WTC11 (cell line): Measurements from ENCODE around the gene SRSF4. TPM values are rescaled to one million over a fixed set of nuclear protein-coding genes. Genes with fewer than 3 reads are reported as not detected.

Source experiments
- ATAC-seq: fragments of 200-7000 bp; cut with Tn5 transposase; 2 replicates; pipeline ENCODE4 v1.10.0; 2021; ENCODE audit warnings: mild to moderate bottlenecking, moderate library complexity
- CTCF ChIA-PET: fragments of 300-600 bp; sonication (Branson Sonifier 250); formaldehyde crosslinking; loops from one replicate; lab custom pipeline; 2021; ENCODE audit warnings: antibody characterized with exemption; lab: Charles Lee
- POLR2A ChIA-PET: fragments of 350-600 bp; sonication (Branson Sonifier 250); formaldehyde crosslinking; loops from one replicate; lab custom pipeline; 2021; ENCODE audit warnings: antibody characterized with exemption; lab: Charles Lee
- DNase-seq: peaks from one replicate; pipeline ENCODE4 v3.0.0; 2021; ENCODE audit warnings: low spot score
- H3K27ac Mint-ChIP-seq: 2 replicates; pipeline ENCODE4 v1.8.0; 2021; ENCODE audit warnings: mixed read lengths
- H3K27me3 Mint-ChIP-seq: 2 replicates; pipeline ENCODE4 v1.8.0; 2021; ENCODE audit warnings: low read depth, mild to moderate bottlenecking, moderate library complexity, mixed read lengths
- H3K36me3 Mint-ChIP-seq: 2 replicates; pipeline ENCODE4 v1.8.0; 2021; ENCODE audit warnings: mixed read lengths
- H3K4me1 Mint-ChIP-seq: 2 replicates; pipeline ENCODE4 v1.8.0; 2022; ENCODE audit warnings: mixed read lengths
- H3K4me3 Mint-ChIP-seq: 2 replicates; pipeline ENCODE4 v1.8.0; 2021; ENCODE audit warnings: mild to moderate bottlenecking, moderate library complexity, mixed read lengths
- H3K9me3 Mint-ChIP-seq: 2 replicates; pipeline ENCODE4 v1.8.0; 2021; ENCODE audit warnings: mixed read lengths
- ATF6 ChIP-seq: sonication (generic); formaldehyde crosslinking; IDR thresholded peaks from 2 replicates; pipeline ENCODE4 v1.8.1; 2023; ENCODE audit warnings: mild to moderate bottlenecking, missing genetic modification reagents
- CTCF ChIP-seq: fragments of 200-600 bp; IDR thresholded peaks from 2 replicates; pipeline ENCODE4 v1.8.0; 2022; ENCODE audit warnings: antibody characterized with exemption
- E2F4 ChIP-seq: sonication (generic); formaldehyde crosslinking; IDR thresholded peaks from 2 replicates; pipeline ENCODE4 v1.8.1; 2022; ENCODE audit warnings: low read depth, mild to moderate bottlenecking, moderate library complexity, missing genetic modification reagents, borderline replicate concordance
- ESRRA ChIP-seq: sonication (generic); formaldehyde crosslinking; IDR thresholded peaks from 2 replicates; pipeline ENCODE4 v1.8.1; 2022; ENCODE audit warnings: mild to moderate bottlenecking, missing genetic modification reagents, borderline replicate concordance
- ETV6 ChIP-seq: sonication (generic); formaldehyde crosslinking; IDR thresholded peaks from 2 replicates; pipeline ENCODE4 v1.8.1; 2022; ENCODE audit warnings: mild to moderate bottlenecking, missing genetic modification reagents
- HMGXB4 ChIP-seq: sonication (generic); formaldehyde crosslinking; IDR thresholded peaks from 2 replicates; pipeline ENCODE4 v1.8.1; 2023; ENCODE audit warnings: mild to moderate bottlenecking, moderate library complexity, missing genetic modification reagents
- JAZF1 ChIP-seq: fragments of 250-450 bp; sonication (Bioruptor Pico); IDR thresholded peaks from 2 replicates; pipeline ENCODE4 v1.9.0; 2021; ENCODE audit warnings: moderate library complexity, mild to moderate bottlenecking, inconsistent platforms
- NR2C2 ChIP-seq: sonication (generic); formaldehyde crosslinking; IDR thresholded peaks from 2 replicates; pipeline ENCODE4 v1.8.0; 2022; ENCODE audit warnings: mild to moderate bottlenecking, missing genetic modification reagents
- NR3C1 ChIP-seq: sonication (generic); formaldehyde crosslinking; conservative IDR thresholded peaks from 2 replicates; pipeline ENCODE4 v1.8.1; 2023; ENCODE audit warnings: low read depth, mild to moderate bottlenecking, missing genetic modification reagents
- PREB ChIP-seq: sonication (generic); formaldehyde crosslinking; IDR thresholded peaks from 2 replicates; pipeline ENCODE4 v1.8.1; 2022; ENCODE audit warnings: mild to moderate bottlenecking, missing genetic modification reagents, moderate library complexity, borderline replicate concordance
- PRRX2 ChIP-seq: fragments of 250-450 bp; sonication (Bioruptor Pico); IDR thresholded peaks from 2 replicates; pipeline ENCODE4 v1.8.0; 2021; ENCODE audit warnings: mild to moderate bottlenecking
- RELA ChIP-seq: sonication (generic); formaldehyde crosslinking; IDR thresholded peaks from 2 replicates; pipeline ENCODE4 v1.8.1; 2022; ENCODE audit warnings: missing genetic modification reagents, mild to moderate bottlenecking, borderline replicate concordance
- SMAD4 ChIP-seq: sonication (generic); formaldehyde crosslinking; IDR thresholded peaks from 2 replicates; pipeline ENCODE4 v1.8.0; 2022; ENCODE audit warnings: mild to moderate bottlenecking, missing genetic modification reagents
- SP1 ChIP-seq: sonication (generic); formaldehyde crosslinking; conservative IDR thresholded peaks from 2 replicates; pipeline ENCODE4 v1.8.1; 2022; ENCODE audit warnings: missing genetic modification reagents
- USF2 ChIP-seq: sonication (generic); formaldehyde crosslinking; IDR thresholded peaks from 2 replicates; pipeline ENCODE4 v1.8.1; 2023; ENCODE audit warnings: mild to moderate bottlenecking, missing genetic modification reagents, moderate library complexity
- ZNF263 ChIP-seq: sonication (generic); formaldehyde crosslinking; IDR thresholded peaks from 2 replicates; pipeline ENCODE4 v1.8.1; 2022; ENCODE audit warnings: low read depth, mild to moderate bottlenecking, moderate library complexity, missing genetic modification reagents
- ZNF416 ChIP-seq: fragments of 250-450 bp; sonication (Bioruptor Pico); IDR thresholded peaks from 2 replicates; pipeline ENCODE4 v1.9.0; 2021; ENCODE audit warnings: mild to moderate bottlenecking, inconsistent platforms
- ZNF512 ChIP-seq: sonication (generic); formaldehyde crosslinking; IDR thresholded peaks from 2 replicates; pipeline ENCODE4 v1.8.1; 2022; ENCODE audit warnings: missing genetic modification reagents, borderline replicate concordance
- ZNF671 ChIP-seq: fragments of 250-450 bp; sonication (Bioruptor Pico); IDR thresholded peaks from 2 replicates; pipeline ENCODE4 v1.8.0; 2021; ENCODE audit warnings: mild to moderate bottlenecking
- ZSCAN18 ChIP-seq: fragments of 250-450 bp; sonication (Bioruptor Pico); IDR thresholded peaks from 2 replicates; pipeline ENCODE4 v2.1.2; 2022; ENCODE audit warnings: mild to moderate bottlenecking, moderate library complexity
- total RNA-seq: library from RNA; stranded (reverse); gene quantifications from 3 replicates; pipeline ENCODE4 v1.2.3, GENCODE V29; 2021

The SRSF4 gene
- total RNA-seq, 1 experiment from 2014 or later, result 99.9 TPM

GRCh38 chr1:29145739-29146437 lies 35.8 kb downstream of the SRSF4 start:
- no peaks in the 10 kb centered on the region for H3K27me3 Mint-ChIP-seq
- H3K4me1 Mint-ChIP-seq, result no peaks in the 10 kb centered on the region
- H3K4me3 Mint-ChIP-seq, result no peak overlapping the region
- ChIA-PET POLR2A (interaction anchor here (0.5 kb wide), 1 partner anchor 22 kb away, joined by 3 read pairs; no protein-coding TSS in a partner anchor), CTCF (no interaction called here)
- no peaks in the 10 kb centered on the region for H3K9me3 Mint-ChIP-seq
- DNase-seq (no peak), ATAC-seq (no peak)
- no peak for TF ChIP-seq ZSCAN18 (CRISPR knock-in tag)
- H3K27ac Mint-ChIP-seq, result peak overlapping the region; percentile 79
- peaks cover 62% of the 10 kb centered on the region for H3K36me3 Mint-ChIP-seq

- peaks cover 45% of the 10 kb centered on the region for H3K36me3 Mint-ChIP-seq
- H3K4me3 Mint-ChIP-seq, result no peak overlapping the region
- POLR2A ChIA-PET, result no interaction called here
- CTCF ChIA-PET, result interaction anchor here (1.2 kb wide), 1 partner anchor 22 kb away, joined by 4 read pairs; no protein-coding TSS in a partner anchor
- TF ChIP-seq USF2 (CRISPR knock-in tag), result no peak
- no peak for TF ChIP-seq NR3C1
- TF ChIP-seq JAZF1 (CRISPR knock-in tag), result no peak
- no peak for TF ChIP-seq E2F4 (CRISPR knock-in tag)
- no peak for TF ChIP-seq SP1 (CRISPR knock-in tag)
- no peak for TF ChIP-seq PREB (CRISPR knock-in tag)
- no peak for TF ChIP-seq PRRX2
- no peak for TF ChIP-seq ESRRA (CRISPR knock-in tag)
- TF ChIP-seq ETV6 (CRISPR knock-in tag), result no peak
- no peak for TF ChIP-seq ATF6 (CRISPR knock-in tag)
- no peak for TF ChIP-seq HMGXB4 (CRISPR knock-in tag)
- no peak for TF ChIP-seq CTCF
- no peak for TF ChIP-seq ZNF512 (CRISPR knock-in tag)
- TF ChIP-seq SMAD4, result no peak
- TF ChIP-seq ZNF416 (CRISPR knock-in tag), result no peak
- TF ChIP-seq RELA, result no peak
- TF ChIP-seq ZNF671 (CRISPR knock-in tag), result no peak
- no peak for TF ChIP-seq ZNF263 (CRISPR knock-in tag)
- no peak for TF ChIP-seq NR2C2 (CRISPR knock-in tag)
- H3K27ac Mint-ChIP-seq, result peak overlapping the region; percentile 76; the same call in 1 of the 2 replicates
- H3K4me1 Mint-ChIP-seq, result no peaks in the 10 kb centered on the region
- ATAC-seq (no peak), DNase-seq (no peak)
- H3K27me3 Mint-ChIP-seq, result no peaks in the 10 kb centered on the region
- H3K9me3 Mint-ChIP-seq, result no peaks in the 10 kb centered on the region
Measured at GRCh38 chr1:29144178-29144577, 37.5 kb downstream of the SRSF4 start.
